DND-41 (cell line): Measurements from ENCODE around the gene OR56A4.

ENCODE experiments used
- CTCF ChIP-seq: IDR thresholded peaks from 2 replicates; pipeline ENCODE4 v1.5.1; 2012; ENCODE audit warnings: borderline replicate concordance, low read length, moderate library complexity, mild to moderate bottlenecking; ENCODE audit not compliant: poor library complexity, severe bottlenecking; ENCODE audit errors: extremely low read depth
- EZH2 ChIP-seq: IDR thresholded peaks from 3 replicates; pipeline ENCODE4 v1.6.1; 2012; ENCODE audit warnings: borderline replicate concordance, low read depth, mild to moderate bottlenecking, moderate library complexity, low read length, inconsistent platforms; ENCODE audit not compliant: severe bottlenecking

GRCh38 chr11:6025056-6025455 is 18.3 kb upstream of the OR56A4 start:
- TF ChIP-seq CTCF, result no peak
- no peak for TF ChIP-seq EZH2
